GM21786 (cell line): Measurements from ENCODE around the gene CDS2.

Source experiments
- ATAC-seq: cut with Tn5 transposase; IDR thresholded peaks from one replicate; pipeline ENCODE4 v1.9.1; 2021; ENCODE audit not compliant: unreplicated experiment

The CDS2 gene

DNA sequence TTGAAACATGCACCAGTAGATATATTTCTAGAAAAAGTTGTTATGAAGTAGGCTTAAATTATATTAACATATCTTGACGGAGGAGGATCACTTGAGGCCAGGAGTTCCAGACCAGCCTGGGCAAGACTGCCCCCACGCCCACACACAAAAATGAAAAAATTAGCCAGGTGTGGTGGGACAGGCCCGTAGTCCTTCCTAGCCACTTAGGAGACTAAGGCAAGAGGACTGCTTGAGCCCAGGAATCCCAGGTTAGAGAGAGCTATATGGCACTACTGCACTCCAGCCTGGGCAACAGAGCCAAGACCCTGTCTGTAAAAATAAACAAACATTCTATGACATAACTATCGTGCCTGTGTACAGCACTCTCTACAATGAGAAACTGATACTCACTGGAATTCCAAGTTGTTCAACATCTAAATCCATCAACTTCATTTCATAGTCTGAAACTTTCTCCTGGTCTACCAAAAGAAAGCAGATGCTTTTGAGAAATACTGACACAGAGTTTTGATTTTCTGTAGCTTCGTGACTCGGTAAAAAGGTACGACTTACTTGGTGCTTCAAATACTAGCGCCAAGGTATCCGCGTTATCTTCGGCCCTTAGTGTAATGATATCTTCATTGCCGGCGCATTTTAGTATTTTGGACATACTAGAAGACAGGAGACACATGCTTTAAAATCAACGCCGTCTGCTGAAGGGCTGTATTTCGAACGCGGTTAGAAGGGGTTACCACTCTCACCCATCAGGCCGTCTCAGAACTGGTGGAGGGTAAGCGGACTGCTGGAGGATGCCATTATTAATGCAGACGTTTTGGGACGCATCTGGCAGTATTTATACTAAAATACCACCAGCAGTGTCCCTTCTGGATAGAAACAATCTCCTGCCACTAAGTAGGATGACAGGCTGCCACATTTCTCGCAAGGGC lies 8.3 kb upstream of the CDS2 start:
- no peak for ATAC-seq

DNA sequence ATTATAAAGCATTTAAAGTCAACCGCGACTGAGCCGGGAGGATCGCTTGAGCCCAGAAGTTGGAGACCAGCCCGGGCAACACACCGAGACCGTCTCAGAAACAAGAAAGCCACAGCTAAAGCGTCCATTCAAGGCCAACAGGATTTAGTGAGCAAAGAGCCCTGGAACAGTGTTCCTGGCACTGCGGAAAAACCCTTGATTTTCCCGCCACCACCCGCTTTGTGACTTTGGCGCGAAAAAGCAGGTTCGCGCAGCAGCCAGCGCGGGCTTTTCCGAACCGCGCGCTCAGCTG lies 7.7 kb upstream of the CDS2 start:
- ATAC-seq: no peak

DNA sequence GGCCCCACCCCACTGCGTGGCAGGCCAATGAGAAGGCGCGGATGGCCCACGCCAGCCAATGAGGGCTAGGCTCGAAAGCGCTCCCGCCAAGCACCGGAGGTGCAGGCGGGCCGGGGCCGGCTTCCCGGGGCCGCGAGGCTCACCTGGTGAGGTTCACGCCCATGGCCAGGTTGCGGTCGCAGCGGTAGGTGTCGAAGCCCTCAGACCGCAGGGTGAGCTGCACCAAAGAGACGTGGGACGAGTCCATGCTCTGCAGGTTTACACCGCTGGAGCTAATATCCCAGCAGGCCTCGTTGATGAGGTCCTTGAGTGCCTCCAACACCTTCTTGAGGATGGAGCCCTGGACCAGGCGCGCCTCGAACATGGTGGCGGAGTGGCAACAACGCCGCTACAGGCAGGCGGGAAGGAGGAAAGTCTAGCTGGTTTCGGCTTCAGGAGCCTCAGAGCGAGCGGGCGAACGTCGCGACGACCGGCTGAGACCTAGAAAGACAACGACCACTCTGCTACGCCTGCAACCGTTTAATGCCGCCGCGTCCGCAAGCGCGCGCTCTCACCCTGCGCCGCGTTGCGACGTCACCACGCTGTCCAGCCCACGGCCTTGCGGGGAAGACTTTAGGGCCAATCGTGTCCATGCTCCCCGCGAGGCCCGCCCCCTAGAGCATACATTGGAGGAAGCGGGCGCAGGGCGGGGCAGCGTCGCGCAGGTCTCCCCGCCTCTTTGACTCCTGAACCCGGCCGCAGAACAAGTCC lies 7.2 kb upstream of the CDS2 start, which contains the start of gene PCNA:
Gene PCNA (minus strand): TSS at position 524 of the 750 bp plus-strand sequence. CDS start 160 bp downstream, at position 364.
- ATAC-seq: peak; percentile 93

DNA sequence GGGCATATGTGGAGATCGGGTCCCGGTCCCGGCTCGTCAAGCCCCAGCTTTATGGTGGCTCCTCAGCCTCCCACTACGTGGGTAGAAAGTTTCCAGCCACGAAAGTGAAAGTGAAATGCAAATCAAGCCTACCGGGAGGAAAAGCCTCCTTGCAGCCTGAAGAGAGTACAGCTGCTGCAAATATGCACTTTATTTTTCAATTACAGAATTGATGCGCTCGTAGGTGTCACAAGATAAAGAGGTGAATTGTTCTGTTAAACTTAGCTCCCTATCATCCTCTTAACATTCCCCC lies 6.7 kb upstream of the CDS2 start:
- no peak for ATAC-seq

DNA sequence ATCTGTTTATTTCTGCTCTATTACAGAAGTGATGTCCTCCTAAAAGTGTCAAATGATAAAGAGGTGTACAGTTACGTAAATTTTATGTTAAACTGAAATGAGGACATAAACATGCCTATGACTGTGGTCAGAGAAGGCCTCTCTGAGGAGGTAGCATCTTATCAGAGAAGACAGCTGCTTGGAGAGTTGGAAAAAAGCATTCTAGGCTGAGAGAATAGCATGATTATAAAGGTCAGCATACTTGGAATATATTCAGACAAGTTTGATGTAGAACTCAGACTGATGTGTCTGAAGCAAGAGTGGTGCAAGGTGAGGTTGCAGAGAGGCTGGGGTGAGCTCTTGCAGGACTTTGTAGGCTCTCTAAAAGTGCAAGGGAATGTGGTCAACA lies 3.9 kb upstream of the CDS2 start:
- ATAC-seq: no peak

DNA sequence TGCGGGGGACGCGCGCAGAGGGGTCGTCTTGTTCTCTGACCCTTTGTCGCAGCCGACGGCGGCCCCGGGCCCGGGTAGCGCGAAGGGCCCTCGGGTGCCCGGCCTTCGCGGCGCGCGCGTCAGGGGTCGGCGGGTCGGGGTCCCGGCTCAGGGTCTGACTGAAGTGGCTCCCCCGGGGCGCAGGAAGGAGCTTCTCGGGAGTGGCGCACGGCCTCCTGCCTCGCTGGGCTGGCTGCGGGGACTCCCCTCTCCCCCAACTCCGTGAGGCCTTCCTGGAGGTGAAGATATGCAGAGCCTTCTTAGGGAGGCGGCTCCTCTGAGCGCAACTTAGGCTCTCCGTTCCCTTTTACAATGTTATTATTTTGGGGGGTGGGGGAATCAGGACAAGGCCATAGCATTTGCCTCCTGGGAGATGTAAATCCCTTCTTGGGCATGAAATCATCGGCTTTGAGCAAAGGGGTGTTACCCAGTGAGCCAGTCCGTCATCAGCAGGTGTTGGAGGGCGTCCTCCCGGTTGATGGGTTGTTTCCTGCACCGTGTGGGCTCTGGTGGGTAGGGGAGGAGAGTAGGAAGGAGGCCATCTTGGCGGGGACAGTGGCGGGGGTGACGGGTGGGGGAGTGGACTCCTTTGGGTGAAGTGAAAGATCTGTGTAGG lies 523 bp downstream of the CDS2 start:
- ATAC-seq: peak; percentile 27

DNA sequence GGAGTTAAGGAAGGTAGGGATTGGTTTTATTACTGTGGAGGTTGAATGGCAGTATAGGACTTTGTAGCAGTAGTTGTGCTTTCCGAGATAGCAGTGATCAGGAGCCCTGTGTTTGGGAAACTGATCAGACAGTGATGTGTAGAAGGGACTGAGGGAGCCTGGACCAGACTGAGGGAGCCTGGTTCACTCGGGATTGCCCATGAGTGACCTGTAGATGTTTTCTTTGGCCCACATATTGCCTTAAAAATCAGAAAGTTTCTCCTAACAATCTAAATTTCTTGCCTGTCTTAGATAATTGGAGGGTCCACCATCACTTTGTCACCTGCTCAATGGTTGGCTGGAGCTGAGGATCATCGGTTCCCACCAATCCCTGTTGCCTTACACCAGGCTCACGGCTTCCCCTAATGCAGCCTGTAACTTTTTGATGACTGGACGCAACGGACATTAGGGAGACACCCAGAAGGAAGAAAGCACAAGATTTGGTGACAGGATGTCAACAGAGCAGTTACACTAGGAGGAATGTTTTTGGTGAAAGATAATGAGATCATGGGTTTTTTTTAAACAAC lies 1.1 kb downstream of the CDS2 start:
- ATAC-seq: no peak

DNA sequence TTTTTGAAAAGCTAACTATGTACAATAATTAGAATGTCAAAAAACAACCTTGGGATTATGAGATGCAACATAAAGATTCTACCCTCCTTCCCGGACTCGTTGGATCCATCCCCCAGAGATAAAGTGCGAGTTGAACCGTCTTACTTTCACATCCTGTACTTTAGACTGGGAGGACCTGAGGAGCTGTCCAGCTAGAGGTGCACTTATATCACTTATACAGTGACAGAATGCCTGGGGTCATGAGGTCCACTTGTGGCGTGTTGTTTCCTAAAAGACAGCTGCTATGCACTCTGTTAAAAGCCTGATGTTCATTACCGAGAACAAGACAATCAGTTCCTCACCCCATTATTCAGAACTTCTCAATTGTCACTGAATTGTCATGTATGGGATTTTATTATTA lies 2.1 kb downstream of the CDS2 start:
- ATAC-seq: no peak

DNA sequence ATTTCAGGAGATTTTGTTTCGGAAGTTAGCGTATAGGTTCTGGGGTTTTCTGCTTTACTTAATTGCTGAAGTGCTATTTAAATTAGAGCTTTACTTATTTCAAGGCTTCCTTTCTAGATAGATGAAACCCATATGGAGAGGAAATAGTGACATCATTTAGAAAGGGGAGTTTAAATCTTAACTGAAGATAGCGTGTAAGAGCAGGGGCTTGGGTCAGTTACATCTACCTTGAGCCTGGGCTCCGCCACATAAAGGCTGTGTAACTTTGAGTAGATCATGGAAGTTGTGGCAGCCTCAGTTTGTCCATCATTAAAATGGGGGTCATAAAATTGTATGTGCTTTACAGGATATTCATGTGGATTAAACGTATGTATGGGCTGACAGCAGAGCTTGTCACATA lies 4.7 kb downstream of the CDS2 start:
- ATAC-seq: no peak

DNA sequence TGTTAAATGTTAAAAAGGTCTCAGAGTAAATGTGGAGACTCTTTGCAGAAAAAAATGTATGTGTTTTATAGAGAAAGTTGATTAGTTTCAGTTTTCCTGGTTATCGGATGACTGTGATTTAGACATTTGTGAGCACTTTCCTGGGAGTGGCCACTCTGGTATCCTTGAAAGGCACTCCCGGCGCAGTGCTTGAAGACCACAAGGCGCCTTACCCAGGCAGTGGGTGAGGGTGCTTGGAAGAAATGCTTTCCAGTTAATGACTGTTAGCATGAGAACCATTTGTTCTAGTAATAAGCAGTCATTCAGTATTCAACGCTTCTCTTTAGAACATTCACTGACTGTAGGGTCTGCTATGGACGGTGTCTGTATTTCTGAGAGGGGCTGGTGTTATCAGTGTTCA lies 7.2 kb downstream of the CDS2 start:
- ATAC-seq: no peak

DNA sequence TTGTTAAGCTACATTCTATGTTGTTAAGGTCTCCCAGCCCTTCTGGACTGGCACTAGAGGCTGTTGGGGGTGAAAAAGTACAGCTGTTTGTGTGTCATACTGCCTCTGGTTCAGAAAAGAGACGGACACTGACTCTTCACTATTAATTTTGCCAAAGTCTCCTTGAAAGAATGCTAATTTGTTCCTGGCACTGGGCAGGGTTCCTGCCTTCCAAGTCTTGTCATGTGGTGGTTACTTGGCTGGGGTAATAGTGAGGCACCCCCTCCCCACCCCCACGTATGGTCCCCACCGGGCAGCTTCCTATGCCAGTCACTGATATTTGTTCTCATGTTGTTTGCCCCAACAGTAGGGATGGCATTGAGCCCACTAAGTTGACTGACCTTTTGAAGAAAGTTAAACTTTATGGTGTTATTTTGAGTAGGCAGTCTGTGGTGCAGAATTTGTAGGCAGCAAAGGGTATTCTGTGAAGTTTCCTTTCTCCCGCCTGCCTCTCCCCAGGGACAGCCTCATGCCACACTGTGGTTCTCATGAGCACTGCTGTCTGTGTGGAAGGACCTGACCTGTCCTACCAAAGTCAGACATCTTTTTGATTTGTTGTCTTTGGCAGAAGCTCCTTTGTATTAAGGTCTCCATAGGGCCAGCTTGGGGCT lies 8.7 kb downstream of the CDS2 start:
- ATAC-seq: peak; percentile 89

DNA sequence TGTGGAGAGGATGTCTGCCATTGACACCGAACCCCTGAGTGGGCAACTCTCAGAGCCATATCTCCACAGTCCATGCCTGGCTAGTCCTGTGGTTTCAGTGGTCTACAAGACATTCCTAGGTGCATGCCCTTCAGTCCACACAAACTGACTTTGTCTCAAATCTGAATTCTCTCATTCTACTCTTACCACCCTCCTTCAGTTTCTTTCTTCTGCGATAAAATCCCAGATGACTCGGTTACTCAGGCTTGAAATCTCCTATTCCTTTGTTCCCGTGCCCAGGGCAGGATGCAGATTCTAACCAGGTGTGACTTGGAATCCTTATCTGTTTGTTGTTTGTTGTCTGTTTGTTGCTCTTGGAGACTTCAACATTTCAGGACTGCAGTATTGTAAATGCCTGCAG lies 9.3 kb downstream of the CDS2 start:
- peak; percentile 13 for ATAC-seq

DNA sequence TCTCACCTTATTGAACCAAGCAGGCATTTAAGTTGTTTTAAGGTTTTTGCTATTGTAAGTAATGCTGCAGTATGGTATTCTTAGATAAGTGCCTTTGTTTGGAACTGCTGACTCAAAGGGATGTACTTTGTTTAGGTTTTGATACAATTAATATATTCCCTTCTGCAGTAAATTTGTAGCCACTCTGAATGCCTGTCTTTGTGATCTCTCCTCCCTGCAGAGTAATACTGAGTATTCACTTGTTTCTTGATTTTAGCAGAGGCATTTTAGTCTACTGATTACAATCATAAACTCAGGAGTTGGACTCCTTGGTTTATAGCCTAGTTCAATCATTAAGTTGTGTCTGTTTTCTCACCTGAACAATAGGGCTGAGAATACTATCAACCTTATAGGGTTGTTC lies 13.4 kb downstream of the CDS2 start:
- no peak for ATAC-seq

DNA sequence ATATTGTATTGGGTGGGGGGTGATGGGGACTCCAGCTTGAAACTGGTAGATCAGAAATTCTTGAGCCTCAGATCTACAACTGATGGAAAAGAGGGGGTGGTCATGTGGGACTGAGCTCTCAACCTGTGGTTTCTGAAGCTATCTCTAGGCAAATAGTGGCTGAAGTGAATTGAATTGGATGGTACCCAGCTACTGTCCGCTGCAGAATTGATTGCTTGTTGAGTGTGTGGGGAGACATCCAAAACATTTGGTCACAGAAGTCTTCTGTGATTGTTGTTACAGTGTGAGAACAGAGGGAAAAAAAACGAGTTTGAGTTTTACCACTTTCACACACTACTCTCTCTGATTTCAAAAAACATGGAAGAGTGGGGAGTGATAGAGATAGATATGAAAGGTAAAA lies 14.8 kb downstream of the CDS2 start:
- ATAC-seq: no peak

DNA sequence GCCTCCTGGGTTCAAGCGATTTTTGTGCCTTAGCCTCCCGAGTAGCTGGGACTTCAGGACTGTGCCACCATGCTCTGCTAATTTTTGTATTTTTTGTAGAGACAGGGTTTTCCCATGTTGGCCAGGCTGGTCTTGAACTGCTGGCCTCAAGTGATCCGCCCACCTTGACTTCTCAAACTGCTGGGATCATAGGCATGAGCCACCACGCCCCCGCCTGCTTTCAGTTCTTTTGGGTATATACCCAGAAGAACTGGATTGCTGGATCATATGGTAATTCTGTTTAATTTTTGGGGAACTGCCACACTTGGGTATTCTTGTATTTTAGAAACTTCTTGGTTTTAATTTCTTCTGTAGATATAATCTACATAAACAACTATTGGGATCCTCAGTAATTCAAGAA lies 17.0 kb downstream of the CDS2 start:
- no peak for ATAC-seq

DNA sequence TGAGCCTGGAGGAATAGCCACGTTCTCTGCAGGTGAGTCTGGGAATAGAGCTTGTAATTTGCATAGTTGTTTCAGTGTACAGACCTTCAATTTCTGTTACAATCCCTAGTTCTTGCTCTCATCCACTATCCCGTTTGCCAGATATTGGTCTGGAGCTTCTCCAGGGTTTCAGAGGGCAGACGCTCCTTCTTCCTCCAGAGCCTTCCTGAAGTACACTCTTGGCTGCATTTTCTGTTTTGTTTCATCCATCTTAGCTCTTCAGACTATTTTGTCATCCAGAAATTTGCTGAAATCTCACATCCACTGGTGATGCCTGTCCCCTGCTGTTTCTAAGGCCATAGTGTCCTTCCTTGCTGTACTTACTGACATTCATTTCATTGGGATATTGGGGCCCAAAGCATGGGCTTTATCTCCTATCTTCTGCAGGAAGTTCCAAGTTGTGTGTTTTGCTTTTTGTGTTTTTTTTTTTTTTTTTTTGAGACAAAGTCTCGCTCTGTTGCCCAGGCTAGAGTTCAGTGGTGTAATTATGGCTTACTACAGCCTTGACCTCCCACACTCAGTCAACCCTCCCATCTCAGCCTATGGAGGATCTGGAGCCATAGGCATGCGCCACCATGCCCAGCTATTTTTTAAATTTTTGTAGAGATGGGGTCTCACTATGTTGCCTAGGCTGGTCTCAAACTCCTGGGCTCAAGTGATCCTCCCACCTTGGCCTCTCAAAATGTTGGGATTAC lies 18.7 kb downstream of the CDS2 start:
- ATAC-seq: no peak

DNA sequence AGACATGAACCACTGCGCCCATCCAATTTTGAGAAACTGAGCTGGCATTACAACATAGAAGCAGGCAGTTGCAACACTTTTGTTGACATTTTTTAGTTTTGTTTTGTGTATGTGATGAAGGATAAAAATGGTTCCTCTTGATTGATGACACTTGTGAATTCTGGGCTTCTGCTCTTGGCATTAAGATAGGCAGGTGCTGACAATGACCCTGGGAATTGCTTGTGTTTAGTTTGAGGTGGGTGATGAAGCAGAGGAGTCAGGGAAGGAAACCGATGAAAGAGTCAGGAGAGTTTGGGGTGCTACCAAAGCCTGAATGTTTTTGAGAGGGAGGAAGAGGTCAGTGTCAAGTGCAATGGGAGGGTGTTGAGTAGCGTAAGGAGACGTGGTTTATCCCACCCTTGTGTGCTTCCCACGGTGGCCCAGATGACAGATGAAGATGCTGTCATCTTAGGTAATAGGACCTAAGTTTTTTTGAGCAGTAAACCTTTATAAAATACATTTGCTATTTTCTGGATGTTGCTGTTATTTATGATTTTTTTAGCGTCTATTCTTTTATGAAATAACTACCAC lies 19.4 kb downstream of the CDS2 start:
- no peak for ATAC-seq

DNA sequence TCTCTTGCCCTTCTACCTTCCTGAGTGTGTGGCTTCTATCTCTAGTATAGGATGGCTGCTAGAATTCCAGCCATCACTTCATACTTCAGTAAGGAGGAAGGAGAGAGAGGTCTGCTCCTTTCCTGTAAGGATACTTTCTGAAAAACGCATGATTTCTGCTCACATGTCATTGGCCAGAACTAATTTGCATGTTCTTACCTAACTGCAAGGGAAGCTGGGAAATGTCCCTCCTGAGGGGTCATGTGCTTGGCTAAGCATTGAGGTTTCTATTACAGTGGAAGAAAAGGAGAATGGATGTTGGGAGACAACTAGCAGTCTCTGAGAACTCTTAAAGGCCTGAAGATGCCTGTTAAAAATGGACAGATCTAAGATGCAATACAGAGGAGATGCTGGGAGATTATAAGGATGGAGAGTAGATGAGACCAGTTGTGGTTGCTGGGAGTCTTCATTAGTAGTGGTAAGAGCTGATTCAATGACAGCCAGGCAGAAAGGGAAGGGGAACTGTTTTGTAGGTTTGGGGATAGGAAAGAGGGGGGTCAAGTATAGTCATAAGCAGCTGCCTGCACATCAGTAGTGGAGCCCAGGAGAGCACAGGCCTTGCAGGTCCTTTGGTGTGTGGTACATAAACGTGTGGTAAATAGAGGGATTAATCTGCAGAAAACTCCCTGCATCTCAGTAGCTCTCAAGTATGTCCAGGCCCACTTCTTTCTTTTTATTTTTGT lies 20.2 kb downstream of the CDS2 start:
- ATAC-seq: no peak

DNA sequence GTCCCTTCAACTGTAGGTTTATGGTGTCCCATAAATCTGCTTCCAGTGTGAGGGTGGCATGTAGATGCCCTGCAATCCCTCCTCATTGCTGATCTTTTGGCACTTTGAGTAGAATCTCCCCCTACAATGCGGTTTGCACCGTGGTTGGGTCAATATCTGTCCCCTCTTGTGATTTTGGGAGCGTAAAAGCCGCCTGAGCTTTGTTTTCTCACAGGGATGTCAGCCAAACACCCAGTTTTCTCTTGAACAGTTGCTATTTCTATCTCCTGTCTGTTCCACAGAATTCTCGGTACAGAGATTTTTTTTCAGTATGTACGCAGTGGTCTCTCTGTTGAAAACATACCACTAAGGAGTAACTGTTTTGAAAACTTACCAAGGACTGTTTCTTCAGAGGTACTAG lies 21.8 kb downstream of the CDS2 start:
- no peak for ATAC-seq

DNA sequence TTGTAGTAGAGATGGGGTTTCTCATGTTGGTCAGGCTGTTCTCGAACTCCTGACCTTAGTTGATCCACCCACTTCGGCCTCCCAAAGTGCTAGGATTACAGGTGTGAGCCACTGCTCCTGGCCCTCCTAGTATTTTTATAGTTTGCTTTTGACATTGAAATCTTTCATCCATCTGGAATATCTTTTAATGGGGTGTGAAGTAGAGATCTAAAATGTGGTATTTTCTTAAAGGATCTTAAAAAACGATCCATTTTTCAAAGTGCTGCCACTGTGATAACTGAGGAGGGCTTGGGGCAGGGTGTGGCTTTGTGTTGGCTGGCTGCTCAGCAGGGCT lies 23.1 kb downstream of the CDS2 start:
- no peak for ATAC-seq
